UCSD-AML1 (cell line): ENCODE measurements around the gene SYNGR3.
"Not testable (repeated sequence)": the region's sequence is repeated elsewhere in the genome, so short reads cannot be mapped to it uniquely, and the experiment has no call there.

Source experiments
- DNase-seq: peaks from one replicate; lab custom pipeline; 2025; ENCODE audit not compliant: unreplicated experiment; lab: John Stamatoyannopoulos, UW

Gene SYNGR3

DNA sequence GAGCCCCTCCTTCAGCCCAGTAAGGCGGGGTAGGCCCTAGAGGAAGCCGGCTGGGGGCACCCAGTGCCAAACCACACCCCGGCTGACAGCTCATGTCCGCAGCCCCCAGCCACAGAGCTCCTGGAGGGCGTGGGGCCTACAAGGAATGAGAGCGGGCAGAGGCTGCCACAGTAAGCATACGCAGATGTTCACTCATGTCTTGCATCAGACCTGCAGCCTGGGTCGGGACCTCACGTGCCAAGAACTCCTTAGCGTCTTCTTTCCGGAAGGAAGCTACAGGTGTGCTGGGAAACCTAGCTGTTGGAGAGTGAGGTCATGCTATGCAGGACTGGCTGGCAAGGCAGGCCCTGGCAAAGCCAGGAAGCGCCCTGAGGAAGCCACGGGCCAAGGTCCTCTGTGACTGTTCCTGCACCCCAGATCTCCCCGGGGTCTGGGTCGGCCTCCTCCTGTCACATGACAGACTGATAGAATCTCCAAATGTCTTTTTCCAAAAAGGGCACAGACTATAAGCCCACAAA, 18.3 kb downstream of the SYNGR3 start:
- no peak for DNase-seq

DNA sequence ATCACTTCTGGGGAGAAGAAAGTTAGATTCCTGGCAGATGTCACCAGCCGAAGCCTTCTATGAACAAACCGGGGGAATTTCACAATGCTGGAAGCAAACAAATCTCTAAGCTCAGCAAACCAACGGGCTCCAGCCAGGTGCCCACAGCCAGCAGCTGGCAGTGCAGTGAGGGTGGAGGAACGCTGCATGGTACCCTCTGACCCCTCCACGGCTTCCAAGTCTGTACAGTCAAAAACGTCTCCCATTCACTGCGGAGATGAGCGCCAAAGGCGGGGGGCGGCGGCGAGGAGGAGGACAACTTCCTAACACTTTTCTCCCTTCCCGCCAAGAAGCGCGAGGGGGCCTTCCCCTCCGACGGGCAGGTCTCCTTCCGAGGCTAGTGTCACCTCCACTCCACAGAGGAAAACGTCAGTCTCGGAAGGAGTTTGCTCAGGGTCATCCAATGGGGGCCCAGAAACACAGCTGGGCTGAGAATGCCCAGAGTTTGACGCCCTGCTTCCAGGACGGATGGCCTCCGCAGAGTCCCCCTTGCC, 18.9 kb downstream of the SYNGR3 start:
- DNase-seq: peak; percentile 36

DNA sequence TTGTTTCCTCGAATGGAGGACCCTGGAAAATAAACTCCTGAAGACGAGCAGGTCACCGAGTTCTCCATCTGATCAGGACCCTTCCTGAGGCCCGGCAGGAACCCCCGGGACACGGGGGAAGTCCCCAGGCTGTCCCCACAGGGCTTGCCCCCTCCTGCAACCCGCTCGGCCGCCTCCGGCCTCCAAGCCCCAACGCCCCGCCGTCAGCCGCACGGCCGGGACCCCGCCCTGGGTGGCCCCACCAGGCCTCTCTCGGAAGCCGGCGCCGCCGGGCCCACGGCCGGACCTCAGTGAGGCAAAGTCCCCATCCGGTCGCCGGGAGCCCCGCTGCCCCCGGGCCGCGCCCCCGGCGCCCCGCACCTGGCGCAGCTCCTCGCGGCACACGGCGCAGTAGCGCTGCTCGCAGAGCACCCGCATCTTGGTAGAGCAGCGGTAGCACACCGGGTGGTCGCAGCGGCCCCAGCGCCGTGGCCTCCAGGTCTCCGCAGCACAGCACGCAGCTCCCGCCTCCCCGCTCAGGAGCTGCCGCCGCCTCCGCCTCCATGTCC, 19.5 kb downstream of the SYNGR3 start:
- no peak for DNase-seq

DNA sequence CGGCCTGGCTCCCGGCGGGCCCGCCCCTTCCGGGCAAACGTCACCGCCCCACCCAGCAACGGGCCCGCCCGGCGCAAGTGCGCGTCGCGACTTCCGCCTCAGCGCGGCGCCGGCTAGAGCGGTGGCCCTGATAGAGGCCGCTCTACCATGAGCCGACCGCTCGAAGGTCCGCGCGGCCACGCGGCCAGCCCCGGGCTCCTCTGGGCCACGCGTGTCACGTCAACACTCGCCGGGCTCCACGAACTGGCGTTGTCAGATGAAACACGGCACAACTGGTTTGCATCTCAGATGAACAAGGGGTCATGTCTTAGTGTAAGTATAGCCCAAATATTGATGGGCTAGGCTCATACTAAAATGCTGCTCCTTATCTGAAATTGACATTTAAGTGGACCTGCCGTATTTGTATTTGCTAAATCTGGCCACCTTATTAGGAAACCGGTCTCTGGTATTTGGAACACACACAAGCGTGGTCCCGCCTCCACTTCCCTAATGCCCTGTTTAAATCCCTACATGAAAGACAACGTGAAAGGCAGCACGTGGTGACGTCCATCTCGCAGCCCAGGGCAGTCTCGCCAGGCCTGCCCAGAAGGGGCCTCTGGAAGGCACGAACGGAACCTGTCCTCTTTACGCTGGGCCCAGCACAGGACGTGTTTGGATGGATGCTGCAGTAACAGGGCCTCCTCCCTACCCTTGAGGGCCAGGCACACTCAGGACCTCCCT, 20.2 kb downstream of the SYNGR3 start, which contains the start of gene ZNF598:
Gene ZNF598 (minus strand): TSS at position 31 of the 720 bp plus-strand sequence.
- peak; percentile 89 for DNase-seq

DNA sequence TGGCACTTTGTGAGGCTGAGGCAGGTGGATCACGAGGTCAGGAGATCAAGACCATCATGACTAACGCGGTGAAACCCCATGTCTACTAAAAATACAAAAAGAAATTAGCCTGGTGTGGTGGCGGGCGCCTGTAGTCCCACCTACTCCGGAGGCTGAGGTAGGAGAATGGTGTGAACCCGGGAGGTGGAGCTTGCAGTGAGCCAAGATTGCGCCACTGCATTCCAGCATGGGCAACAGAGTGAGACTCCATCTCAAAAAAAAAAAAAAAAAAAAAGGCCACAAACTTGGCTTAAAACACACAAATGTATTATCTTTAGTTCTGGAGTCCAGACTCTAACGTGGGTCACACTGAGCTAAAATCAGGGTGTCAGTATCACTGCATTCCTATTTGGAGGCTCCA, 22.0 kb downstream of the SYNGR3 start:
- DNase-seq: not testable (repeated sequence)

DNA sequence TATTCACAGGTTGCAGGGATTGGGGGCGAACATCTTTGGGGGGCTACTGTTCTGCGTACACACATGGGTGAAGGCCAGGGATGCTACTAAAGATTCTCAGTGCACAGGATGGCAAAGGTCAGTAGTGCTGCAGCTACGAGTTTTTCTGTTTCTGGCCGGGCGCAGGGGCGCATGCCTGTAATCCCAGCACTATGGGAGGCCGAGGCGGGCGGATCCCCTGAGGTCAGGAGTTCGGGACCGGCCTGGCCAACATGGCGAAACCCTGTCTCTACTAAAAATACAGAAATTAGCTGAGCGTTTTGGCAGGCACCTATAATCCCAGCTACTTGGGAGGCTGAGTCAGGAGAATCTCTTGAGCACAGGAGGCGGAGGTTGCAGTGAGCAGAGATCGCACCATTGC, 23.8 kb downstream of the SYNGR3 start:
- no peak for DNase-seq

DNA sequence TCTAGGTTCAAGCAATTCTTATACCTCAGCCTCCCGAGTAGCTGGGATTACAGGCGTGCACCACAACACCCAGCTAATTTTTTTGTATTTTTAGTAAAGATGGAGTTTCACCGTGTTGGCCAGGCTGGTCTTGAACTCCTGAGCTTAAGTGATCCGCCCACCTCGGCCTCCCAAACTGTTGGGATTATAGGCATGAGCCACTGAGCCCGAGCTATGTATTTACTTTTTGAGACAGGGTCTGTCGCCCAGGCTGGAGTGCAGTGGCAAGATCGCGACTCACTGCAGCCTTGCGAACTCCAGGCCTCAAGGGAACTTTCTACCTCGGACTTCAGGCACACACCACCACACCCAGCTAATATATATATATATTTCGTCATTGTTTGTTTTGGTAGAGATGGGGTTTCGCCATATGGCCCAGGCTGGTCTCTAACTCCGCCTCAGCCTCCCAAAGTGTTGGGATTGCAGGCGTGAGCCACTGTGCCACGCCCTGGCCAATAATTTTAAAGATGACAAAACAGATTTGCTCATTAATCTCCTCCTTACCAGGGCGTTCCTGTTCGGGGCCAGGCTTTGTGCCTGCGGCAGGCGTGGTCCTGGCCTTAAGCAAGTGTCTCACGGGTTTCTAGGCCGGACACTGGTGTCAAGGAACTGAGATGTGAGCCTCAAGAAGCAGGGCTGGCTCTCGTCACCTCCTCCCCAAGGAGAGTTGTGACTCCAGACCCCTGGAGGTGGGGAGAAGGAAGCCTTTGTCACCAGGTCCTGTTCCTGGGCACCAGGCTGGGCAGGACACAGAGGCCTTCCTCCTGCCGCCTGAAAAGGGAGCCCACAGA, 25.6 kb downstream of the SYNGR3 start:
- DNase-seq: no peak

DNA sequence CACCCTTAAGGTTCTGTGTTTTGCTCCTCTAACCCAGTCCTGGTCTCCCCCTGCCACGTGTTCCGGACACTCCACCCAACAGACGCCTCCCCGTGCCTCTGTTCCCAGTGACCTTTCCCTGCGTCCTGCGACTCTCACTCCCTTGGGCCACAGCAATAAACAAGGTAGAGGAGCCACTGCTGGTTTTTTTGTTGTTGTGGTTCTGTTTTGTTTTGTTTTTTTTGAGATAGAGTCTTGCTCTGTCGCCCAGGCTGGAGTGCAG, 26.1 kb downstream of the SYNGR3 start:
- DNase-seq: no peak

DNA sequence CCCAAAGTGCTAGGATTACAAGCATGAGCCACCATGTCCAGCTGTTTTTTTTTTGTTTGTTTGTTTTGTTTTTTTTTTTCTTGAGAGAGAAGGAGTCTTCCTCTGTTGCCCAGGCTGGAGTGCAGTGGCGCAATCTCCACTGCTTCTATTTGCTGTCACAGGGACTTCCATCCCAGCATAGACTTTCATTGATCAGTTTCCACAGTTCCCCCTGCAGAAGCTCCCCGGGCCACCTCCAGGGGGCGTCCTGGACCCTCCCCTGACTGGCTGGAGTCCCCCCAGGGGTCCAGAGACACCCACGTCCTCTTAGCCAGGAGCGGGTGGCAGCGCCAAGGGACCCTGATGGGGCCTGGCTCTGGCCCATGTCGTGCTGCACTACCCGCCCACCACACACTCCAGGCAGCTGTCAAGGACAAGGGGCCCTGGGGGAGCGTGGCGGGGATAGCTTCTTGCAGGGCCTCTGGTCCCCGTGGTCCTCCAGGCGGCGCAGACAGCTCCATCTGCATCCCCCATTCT, 26.7 kb downstream of the SYNGR3 start:
- DNase-seq: no peak

DNA sequence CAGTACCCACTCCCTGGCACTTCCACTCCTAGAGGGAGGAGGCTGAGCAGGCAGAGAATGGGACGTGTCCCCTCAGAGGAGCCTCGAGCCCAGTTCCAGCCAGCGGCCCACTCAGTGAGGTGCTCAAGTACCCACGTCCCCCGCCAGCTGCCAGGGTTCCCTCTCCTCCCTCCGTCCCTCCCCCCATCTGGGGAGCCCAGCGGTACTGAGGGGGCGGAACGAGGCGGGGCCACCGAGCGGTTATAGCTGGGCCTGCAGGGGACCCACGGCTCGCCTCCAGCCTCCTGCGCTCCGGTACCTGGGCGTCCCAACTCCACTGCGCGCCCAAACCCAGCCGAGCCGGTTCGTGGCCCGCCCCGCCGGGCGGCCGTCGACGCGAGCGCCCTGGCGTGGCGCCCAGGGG, 29.7 kb downstream of the SYNGR3 start, which contains the start of gene NPW:
Gene NPW (plus strand): TSS at position 268 of the 403 bp plus-strand sequence.
- DNase-seq: no peak

DNA sequence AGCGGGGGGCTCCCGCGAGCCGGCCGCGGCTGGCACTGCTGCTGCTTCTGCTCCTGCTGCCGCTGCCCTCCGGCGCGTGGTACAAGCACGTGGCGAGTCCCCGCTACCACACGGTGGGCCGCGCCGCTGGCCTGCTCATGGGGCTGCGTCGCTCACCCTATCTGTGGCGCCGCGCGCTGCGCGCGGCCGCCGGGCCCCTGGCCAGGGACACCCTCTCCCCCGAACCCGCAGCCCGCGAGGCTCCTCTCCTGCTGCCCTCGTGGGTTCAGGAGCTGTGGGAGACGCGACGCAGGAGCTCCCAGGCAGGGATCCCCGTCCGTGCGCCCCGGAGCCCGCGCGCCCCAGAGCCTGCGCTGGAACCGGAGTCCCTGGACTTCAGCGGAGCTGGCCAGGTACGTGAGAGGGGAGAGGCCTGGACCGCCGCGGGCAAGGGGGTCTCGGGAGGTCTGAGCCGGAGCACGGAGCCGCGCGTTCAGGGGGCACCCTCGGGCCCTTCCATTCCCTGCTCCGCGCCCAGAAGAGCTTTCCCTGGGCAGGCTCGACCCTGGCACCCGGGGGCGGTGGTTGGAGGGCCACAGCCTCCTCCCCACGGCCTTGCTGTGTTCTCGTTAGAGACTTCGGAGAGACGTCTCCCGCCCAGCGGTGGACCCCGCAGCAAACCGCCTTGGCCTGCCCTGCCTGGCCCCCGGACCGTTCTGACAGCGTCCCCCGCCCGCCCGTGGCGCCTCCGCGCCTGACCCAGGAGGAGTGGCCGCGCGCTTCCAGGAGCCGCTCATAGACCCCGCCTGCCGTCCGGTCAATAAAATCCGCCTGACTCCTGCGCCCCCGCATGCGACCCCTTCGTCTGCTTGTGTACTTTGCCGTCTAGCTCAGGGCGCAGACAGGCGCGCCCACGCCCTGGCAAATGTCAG, 30.4 kb downstream of the SYNGR3 start:
- no peak for DNase-seq

DNA sequence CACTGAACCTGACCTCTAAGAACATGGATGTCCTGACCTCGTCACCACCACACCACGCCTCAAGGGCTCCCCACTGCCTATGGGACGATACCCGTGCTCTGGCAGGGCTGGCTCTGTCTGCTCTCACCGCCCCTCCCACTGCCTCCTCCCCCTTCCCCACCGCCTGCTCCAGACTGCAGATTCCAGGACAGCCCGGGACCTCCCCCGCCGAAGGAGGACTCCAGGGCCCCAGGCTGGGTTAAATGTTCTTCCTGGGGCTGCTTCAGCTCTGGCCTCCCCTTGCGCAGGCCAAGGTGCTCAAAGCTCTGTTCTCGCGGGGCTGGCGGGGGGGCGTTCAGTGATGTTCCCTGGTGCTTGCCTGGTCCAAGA, 32.9 kb downstream of the SYNGR3 start:
- peak; percentile 74 for DNase-seq

DNA sequence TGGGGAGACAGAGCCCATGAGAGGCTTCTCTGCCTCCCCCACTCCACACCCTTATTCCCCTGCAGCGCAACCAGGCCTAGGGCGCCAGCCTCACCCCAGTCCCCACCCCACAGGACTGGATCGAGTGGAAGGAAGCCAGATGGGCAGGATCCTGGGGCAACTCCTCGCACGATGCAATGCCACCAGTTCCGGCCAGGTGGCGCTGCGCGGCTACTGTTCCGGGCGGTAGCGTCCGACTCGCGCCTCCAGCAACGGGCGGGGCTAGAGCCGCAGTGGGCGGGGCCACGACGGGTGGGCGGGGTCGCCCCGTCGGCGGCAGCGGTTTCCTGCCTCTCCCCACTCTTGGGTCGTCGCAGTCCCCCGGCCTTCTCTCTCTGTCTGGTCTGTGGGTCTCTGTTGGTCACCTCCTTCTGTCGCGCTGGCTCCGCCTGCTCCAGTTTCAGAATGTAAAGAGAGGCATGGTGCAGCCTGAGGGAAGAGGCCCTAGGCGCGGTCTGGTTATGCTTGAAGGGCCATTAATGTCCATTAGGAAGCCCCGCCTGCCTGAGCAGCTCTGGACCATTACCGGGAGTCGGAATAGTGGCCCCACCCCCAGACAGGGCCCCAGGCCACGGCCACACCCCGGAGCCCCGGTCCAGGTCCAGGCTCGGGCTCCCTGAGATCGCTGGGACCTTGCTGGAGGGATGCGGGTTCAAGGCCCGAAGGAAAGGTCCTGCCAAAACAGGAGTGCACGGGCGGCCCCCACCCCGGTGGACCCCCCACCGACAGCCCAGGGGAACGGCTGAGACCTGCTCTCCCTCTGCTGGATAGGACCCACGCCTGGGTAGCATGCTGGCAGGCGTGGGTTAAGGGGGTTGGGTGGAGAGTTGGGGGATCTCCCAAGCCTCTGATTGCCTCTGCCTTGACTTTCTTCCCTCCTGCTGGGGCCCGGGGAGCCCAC, 33.6 kb downstream of the SYNGR3 start:
- peak; percentile 96 for DNase-seq

DNA sequence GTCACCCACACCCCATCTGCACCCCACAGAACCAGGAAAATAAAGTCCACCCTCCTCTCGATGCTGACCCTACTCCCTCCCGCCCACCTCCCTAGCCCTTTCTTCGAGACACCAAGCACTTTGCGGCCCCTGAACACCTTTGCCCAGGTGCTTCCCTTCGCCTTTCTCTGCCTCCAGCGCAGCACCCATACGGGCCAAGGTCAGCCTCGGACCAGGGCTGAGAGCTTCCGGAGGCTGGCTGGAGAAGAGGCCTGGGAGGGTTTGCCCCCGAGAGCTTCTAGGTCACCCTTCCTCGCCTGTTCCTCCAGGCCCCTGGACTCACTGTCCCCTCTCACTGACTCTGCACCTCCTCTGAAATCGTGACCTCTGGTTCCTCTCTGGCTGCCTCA, 34.3 kb downstream of the SYNGR3 start:
- DNase-seq: no peak

DNA sequence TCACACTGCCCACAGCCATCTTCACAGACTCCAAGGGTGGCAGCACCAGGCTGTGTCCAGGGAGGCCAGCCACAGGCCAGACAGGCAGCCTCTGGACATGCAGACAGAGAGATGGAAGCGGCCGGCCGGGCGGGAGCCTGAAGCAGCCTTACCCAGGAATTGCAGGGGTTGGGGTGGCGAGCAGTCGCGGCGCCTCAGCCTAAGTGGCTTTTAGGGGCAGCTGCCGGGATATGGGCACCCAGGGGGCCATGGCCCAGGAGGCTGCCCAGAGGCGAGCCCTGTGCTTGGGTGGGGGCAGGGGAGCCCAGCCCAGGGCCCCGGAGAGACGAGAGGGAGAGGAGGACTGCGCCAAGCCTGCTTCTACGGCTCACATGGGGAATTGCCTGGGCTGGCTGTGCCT, 35.5 kb downstream of the SYNGR3 start:
- no peak for DNase-seq

DNA sequence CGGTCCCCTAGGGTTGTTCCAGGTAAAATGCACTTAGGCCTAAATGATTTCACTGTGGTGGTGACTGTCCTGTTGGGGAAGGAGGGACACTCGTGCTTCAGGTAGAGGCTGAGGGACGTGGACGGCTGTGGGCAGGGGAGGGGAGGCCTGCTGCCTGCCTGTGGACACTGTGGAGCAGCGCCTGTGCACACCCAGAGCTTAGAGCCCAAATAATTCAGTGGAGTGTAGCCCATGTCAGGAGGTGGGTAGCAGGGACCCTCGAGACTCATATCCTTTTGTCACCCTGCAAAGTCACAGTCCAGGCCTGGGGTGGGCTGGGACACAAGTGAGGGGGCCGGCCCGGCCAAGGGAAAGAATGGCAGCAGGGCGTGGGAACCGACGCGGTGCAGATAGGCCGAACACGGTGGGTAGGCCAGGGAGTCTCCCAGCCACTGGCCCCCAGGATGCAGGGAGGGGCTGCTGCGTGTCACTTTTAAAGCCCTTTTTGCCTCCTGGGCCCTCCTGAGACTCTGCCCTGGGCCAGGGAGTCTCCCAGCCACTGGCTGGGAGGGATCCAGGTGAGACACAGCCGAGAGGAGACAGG, 36.2 kb downstream of the SYNGR3 start:
- DNase-seq: no peak

DNA sequence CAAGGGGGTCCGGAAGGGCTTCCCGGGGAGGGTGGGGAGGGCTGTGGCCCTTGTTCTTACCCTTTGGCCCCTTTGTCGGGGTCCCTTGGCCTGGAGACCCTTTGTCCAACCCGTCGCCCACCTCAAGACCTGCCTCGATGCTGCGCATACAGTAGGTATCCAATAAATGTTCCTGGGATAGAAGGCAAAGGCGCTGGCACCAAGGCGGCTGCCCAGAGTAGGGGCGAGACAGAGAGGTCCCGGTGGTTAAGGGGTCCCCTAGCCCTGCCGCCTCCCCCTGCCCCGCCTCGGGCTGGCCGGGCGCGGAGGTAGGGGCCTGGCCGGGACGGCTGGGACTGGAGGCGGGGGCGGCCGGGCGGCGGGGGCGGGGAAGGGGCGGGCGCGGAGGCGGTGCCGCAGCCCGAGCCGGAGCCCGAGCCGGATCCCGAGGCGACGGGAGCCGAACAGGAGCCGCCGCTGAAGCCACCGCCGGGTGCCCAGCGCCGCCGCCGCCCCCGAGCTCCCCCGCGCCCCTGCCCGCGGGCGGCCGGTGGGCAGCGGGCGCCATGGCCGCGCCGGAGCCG, 36.8 kb downstream of the SYNGR3 start, which contains the start of gene NHERF2:
Gene NHERF2 (plus strand): TSS at position 442 of the 563 bp plus-strand sequence. CDS start 104 bp downstream, at position 546.
- DNase-seq: peak; percentile 52
